GM23338 (cell line): ENCODE measurements around the gene PAPPA2. TPM values are rescaled to one million over a fixed set of nuclear protein-coding genes. Genes with fewer than 3 reads are reported as not detected.

ENCODE experiments used
- ATAC-seq: fragments of 200-7000 bp; cut with Tn5 transposase; 3 replicates; pipeline ENCODE4 v1.9.1; 2020
- DNase-seq: peaks from one replicate; pipeline ENCODE4 v3.0.0-alpha.2; 2015; ENCODE audit warnings: low spot score
- H2AFZ ChIP-seq: fragments of 200-600 bp; sonication (generic); 2 replicates; pipeline ENCODE4 v1.8.0; 2016; ENCODE audit warnings: antibody characterized with exemption, mild to moderate bottlenecking, moderate library complexity
- H3F3A ChIP-seq: fragments of 200-600 bp; sonication (generic); replicated peaks from 2 replicates; pipeline ENCODE4 v1.8.0; 2017; ENCODE audit warnings: antibody characterized with exemption, mixed run types, low read depth
- H3K27ac ChIP-seq: fragments of 200-600 bp; sonication (generic); 2 replicates; pipeline ENCODE4 v1.6.1; 2016; ENCODE audit warnings: low read depth
- H3K27me3 ChIP-seq: fragments of 200-600 bp; sonication (generic); 2 replicates; pipeline ENCODE4 v1.8.0; 2016; ENCODE audit warnings: mild to moderate bottlenecking, mixed run types, moderate library complexity; ENCODE audit not compliant: insufficient read depth
- H3K36me3 ChIP-seq: fragments of 200-600 bp; sonication (generic); 2 replicates; pipeline ENCODE4 v1.8.0; 2016; ENCODE audit warnings: mild to moderate bottlenecking; ENCODE audit not compliant: insufficient read depth
- H3K4me1 ChIP-seq: fragments of 200-600 bp; sonication (generic); 2 replicates; pipeline ENCODE4 v1.8.0; 2016; ENCODE audit warnings: mild to moderate bottlenecking, moderate library complexity; ENCODE audit not compliant: insufficient read depth
- H3K4me2 ChIP-seq: fragments of 200-600 bp; sonication (generic); 2 replicates; pipeline ENCODE4 v1.7.1; 2017; ENCODE audit warnings: mixed run types
- H3K4me3 ChIP-seq: fragments of 200-600 bp; sonication (generic); 2 replicates; pipeline ENCODE4 v1.6.1; 2016; ENCODE audit warnings: mixed run types
- H3K79me2 ChIP-seq: fragments of 200-600 bp; sonication (generic); replicated peaks from 2 replicates; pipeline ENCODE4 v1.8.0; 2017; ENCODE audit warnings: mild to moderate bottlenecking; ENCODE audit not compliant: insufficient read depth
- H3K9me2 ChIP-seq: fragments of 200-600 bp; sonication (generic); 2 replicates; pipeline ENCODE4 v1.8.0; 2017; ENCODE audit not compliant: insufficient read depth
- H4K20me1 ChIP-seq: fragments of 200-600 bp; sonication (generic); replicated peaks from 2 replicates; pipeline ENCODE4 v1.8.0; 2017; ENCODE audit warnings: mild to moderate bottlenecking; ENCODE audit not compliant: insufficient read depth
- H3K27ac Mint-ChIP-seq: 2 replicates; pipeline ENCODE4 v1.8.0; 2020; ENCODE audit warnings: inconsistent platforms, mild to moderate bottlenecking, moderate library complexity, mixed read lengths
- H3K27me3 Mint-ChIP-seq: 3 replicates; pipeline ENCODE4 v1.8.0; 2022; ENCODE audit warnings: low read depth, mild to moderate bottlenecking, moderate library complexity, mixed read lengths, inconsistent platforms; ENCODE audit not compliant: insufficient read depth, poor library complexity
- H3K36me3 Mint-ChIP-seq: 3 replicates; pipeline ENCODE4 v1.8.0; 2021; ENCODE audit warnings: low read depth, mild to moderate bottlenecking, inconsistent platforms, moderate library complexity, mixed read lengths
- H3K4me1 Mint-ChIP-seq: 3 replicates; pipeline ENCODE4 v1.8.0; 2020; ENCODE audit warnings: mild to moderate bottlenecking, inconsistent platforms, mixed read lengths
- H3K4me3 Mint-ChIP-seq: 3 replicates; pipeline ENCODE4 v1.8.0; 2021; ENCODE audit warnings: moderate library complexity, mild to moderate bottlenecking, inconsistent platforms, mixed read lengths
- H3K9me3 Mint-ChIP-seq: 3 replicates; pipeline ENCODE4 v1.8.0; 2020; ENCODE audit warnings: moderate library complexity, mild to moderate bottlenecking, inconsistent platforms, mixed read lengths
- CREB1 ChIP-seq: fragments of 250-450 bp; sonication (Bioruptor Pico); IDR thresholded peaks from 2 replicates; pipeline ENCODE4 v1.5.0; 2020; ENCODE audit warnings: low read depth, mild to moderate bottlenecking, moderate library complexity
- EZH2 ChIP-seq: fragments of 200-600 bp; sonication (generic); IDR thresholded peaks from one replicate; pipeline ENCODE4 v1.8.0; 2017; ENCODE audit warnings: antibody characterized with exemption, mild to moderate bottlenecking, low read depth; ENCODE audit not compliant: unreplicated experiment
- EZH2phosphoT487 ChIP-seq: fragments of 200-600 bp; sonication (generic); IDR thresholded peaks from one replicate; pipeline ENCODE4 v1.8.1; 2018; ENCODE audit warnings: antibody characterized with exemption; ENCODE audit not compliant: unreplicated experiment
- NANOG ChIP-seq: IDR thresholded peaks from 2 replicates; pipeline ENCODE4 v1.6.1; 2016; ENCODE audit warnings: antibody characterized with exemption, borderline replicate concordance
- POLR2AphosphoS5 ChIP-seq: IDR thresholded peaks from 2 replicates; pipeline ENCODE4 v1.6.1; 2016; ENCODE audit warnings: antibody characterized with exemption, low read depth
- REST ChIP-seq: IDR thresholded peaks from one replicate; pipeline ENCODE4 v1.6.1; 2018; ENCODE audit warnings: antibody characterized with exemption; ENCODE audit not compliant: unreplicated experiment
- STAT1 ChIP-seq: IDR thresholded peaks from one replicate; pipeline ENCODE4 v1.6.1; 2016; ENCODE audit warnings: antibody characterized with exemption; ENCODE audit not compliant: unreplicated experiment
- ZNF114 ChIP-seq: fragments of 250-450 bp; sonication (Bioruptor Pico); IDR thresholded peaks from 2 replicates; pipeline ENCODE4 v1.5.0; 2020; ENCODE audit warnings: mild to moderate bottlenecking, moderate library complexity
- ZNF331 ChIP-seq: fragments of 250-450 bp; sonication (Bioruptor Pico); IDR thresholded peaks from 2 replicates; pipeline ENCODE4 v1.5.0; 2020; ENCODE audit warnings: low read depth, mild to moderate bottlenecking, moderate library complexity
- ZNF462 ChIP-seq: fragments of 250-450 bp; sonication (Bioruptor Pico); IDR thresholded peaks from 2 replicates; pipeline ENCODE4 v1.5.0; 2020; ENCODE audit warnings: mild to moderate bottlenecking, moderate library complexity
- polyA plus RNA-seq: library from polyadenylated mRNA; unstranded; fragments of >200 nt; fragmentation: Nextera tagmentation; extraction: Ambion mirVana; gene quantifications from 2 replicates; pipeline ENCODE4 v1.2.1, GENCODE V29; 2016
- total RNA-seq: library from RNA; depleted of rRNA; stranded (reverse); fragments of >200 nt; shearing (Covaris generic); gene quantifications from 2 replicates; pipeline ENCODE4 v1.2.3, GENCODE V29; 2014
- TF ChIP-seq, protein P1 (sequence below), 2 experiments: fragments of 200-600 bp in 1 of 2; sonication (generic) in 1 of 2; conservative IDR thresholded peaks; 2 replicates each; pipeline versions ENCODE4 v1.5.1 to v1.6.1; 2016 to 2017; ENCODE audit warnings: antibody characterized with exemption in 2 of 2, low read depth in 2 of 2, mild to moderate bottlenecking in 2 of 2, moderate library complexity in 1 of 2

The PAPPA2 gene
- total and polyA plus RNA-seq, 2 experiments from 2014 or later: 1.4 to 1.7 TPM

DNA sequence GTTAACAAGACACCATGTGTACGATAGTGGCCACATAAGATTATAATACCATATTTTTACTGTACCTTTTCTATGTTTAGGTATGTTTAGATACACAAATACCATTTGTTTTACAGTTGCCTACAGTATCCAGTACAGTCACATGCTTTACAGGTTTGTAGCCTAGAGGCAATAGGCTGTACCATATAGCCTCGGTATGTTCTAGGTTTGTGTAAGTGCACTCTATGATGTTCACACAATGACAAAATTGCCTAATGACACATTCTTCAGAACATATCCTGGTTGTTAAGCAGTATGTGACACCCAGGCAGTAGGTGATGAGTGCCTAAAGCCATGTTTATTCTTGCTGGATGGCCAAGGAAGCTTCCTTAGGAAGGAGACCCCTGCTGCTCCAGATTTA lies 111.8 kb downstream of the PAPPA2 start:
- no peaks in the 10 kb centered on the region for H3K36me3 Mint-ChIP-seq
- H3K9me3 Mint-ChIP-seq: no peaks in the 10 kb centered on the region
- ATAC-seq (no peak), DNase-seq (no peak)
- Histone ChIP-seq H4K20me1 (no peaks in the 10 kb centered on the region), H3K79me2 (no peaks in the 10 kb centered on the region), H3K4me3 (no peak overlapping the region), H3F3A (no peaks in the 10 kb centered on the region), H3K9me2 (no peaks in the 10 kb centered on the region), H2AFZ (no peak overlapping the region), H3K27me3 (no peaks in the 10 kb centered on the region), H3K4me1 (no peaks in the 10 kb centered on the region), H3K4me2 (no peak overlapping the region), H3K36me3 (no peaks in the 10 kb centered on the region), H3K27ac (no peak overlapping the region)
- no peak for TF ChIP-seq ZNF114 (CRISPR knock-in tag)
- no peaks in the 10 kb centered on the region for H3K4me1 Mint-ChIP-seq
- H3K27ac Mint-ChIP-seq: no peak overlapping the region
- H3K4me3 Mint-ChIP-seq: no peak overlapping the region
- peaks cover 3% of the 10 kb centered on the region for H3K27me3 Mint-ChIP-seq

DNA sequence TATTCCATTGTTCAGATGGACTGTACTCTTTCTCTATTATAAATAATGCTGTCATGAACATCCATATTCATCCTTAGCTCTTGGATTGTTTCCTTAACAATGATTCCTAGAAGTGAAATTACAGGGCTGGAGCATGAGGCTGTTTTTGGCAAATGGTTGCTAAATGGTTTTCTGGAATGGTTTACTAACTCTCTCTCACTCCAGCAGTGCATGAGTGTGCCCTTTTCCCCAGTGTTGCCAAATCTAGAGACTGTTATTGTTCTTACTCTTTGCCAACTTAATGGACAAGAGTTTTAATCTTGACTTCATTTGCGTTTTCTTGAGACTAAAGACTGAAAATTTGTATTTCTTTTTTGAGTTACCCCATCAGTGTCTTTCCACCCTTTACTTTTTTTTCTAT lies 113.0 kb downstream of the PAPPA2 start:
- no peaks in the 10 kb centered on the region for H3F3A ChIP-seq
- H3K4me1 ChIP-seq: peaks cover 2% of the 10 kb centered on the region; the same call in 1 of the 2 replicates
- Mint-ChIP-seq H3K9me3 (no peaks in the 10 kb centered on the region), H3K27ac (no peak overlapping the region), H3K27me3 (peaks cover 2% of the 10 kb centered on the region), H3K4me1 (no peaks in the 10 kb centered on the region), H3K4me3 (no peak overlapping the region), H3K36me3 (no peaks in the 10 kb centered on the region)
- H3K27me3 ChIP-seq: no peaks in the 10 kb centered on the region
- no peaks in the 10 kb centered on the region for H3K79me2 ChIP-seq
- DNase-seq: no peak
- no peak for ATAC-seq
- H4K20me1 ChIP-seq: no peaks in the 10 kb centered on the region
- no peaks in the 10 kb centered on the region for H3K36me3 ChIP-seq
- no peaks in the 10 kb centered on the region for H3K9me2 ChIP-seq
- H3K4me3 ChIP-seq: no peak overlapping the region
- H3K27ac ChIP-seq: no peak overlapping the region
- no peak overlapping the region for H3K4me2 ChIP-seq
- no peak overlapping the region for H2AFZ ChIP-seq
- TF ChIP-seq, protein P1, sequence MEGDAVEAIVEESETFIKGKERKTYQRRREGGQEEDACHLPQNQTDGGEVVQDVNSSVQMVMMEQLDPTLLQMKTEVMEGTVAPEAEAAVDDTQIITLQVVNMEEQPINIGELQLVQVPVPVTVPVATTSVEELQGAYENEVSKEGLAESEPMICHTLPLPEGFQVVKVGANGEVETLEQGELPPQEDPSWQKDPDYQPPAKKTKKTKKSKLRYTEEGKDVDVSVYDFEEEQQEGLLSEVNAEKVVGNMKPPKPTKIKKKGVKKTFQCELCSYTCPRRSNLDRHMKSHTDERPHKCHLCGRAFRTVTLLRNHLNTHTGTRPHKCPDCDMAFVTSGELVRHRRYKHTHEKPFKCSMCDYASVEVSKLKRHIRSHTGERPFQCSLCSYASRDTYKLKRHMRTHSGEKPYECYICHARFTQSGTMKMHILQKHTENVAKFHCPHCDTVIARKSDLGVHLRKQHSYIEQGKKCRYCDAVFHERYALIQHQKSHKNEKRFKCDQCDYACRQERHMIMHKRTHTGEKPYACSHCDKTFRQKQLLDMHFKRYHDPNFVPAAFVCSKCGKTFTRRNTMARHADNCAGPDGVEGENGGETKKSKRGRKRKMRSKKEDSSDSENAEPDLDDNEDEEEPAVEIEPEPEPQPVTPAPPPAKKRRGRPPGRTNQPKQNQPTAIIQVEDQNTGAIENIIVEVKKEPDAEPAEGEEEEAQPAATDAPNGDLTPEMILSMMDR (conservative IDR thresholded peaks at IDR 0.05; ENCODE audit: low read depth in 2 of 2): no peak
- TF ChIP-seq EZH2phosphoT487 (no peak), ZNF331 (CRISPR knock-in tag) (no peak), ZNF114 (CRISPR knock-in tag) (no peak), NANOG (no peak), EZH2 (no peak), ZNF462 (no peak), POLR2AphosphoS5 (no peak), REST (no peak), CREB1 (no peak), STAT1 (no peak)
